Measurements from ENCODE around the gene IVL.

Gene IVL

GRCh38 chr1:152953761-152954160, 45.4 kb downstream of the IVL start:
- DNase-seq, result no peak

- DNase-seq, result no peak
Observed at GRCh38 chr1:152954436-152954835, 46.1 kb downstream of the IVL start.

- no peak for DNase-seq
Observed at GRCh38 chr1:152957561-152957960, 49.2 kb downstream of the IVL start.

GRCh38 chr1:152959273-152959672, 50.9 kb downstream of the IVL start:
- no peak for DNase-seq

- DNase-seq, result no peak
Observed at GRCh38 chr1:152959801-152960451, 51.6 kb downstream of the IVL start.

- DNase-seq, result no peak
Observed at GRCh38 chr1:152960452-152961044, 52.2 kb downstream of the IVL start.

All from SHP77 (cell line).